Activated T-cell treated with anti-CD3 and anti-CD28 coated beads for 1 hour (primary cell): ENCODE measurements around the gene CGNL1.

Experiments
- DNase-seq: peaks from one replicate; pipeline ENCODE4 v3.0.0-alpha.2; 2020; ENCODE audit warnings: low read depth

The CGNL1 gene

GRCh38 chr15:57375827-57376695, at the start of gene CGNL1:
TSS of gene CGNL1 (plus strand) at chr15:57376505. CDS start at chr15:57438000, 61,495 bp downstream.
- no peak for DNase-seq

- no peak for DNase-seq
These were observed 48.3 kb upstream of the CGNL1 start for GRCh38 chr15:57327985-57328471.

- no peak for DNase-seq
These were observed 47.8 kb upstream of the CGNL1 start for GRCh38 chr15:57328479-57328878.

- DNase-seq: no peak
These were observed 47.4 kb upstream of the CGNL1 start for GRCh38 chr15:57328897-57329296.

- no peak for DNase-seq
These were observed 46.5 kb upstream of the CGNL1 start for GRCh38 chr15:57329582-57330367.

- no peak for DNase-seq
These were observed 45.5 kb upstream of the CGNL1 start for GRCh38 chr15:57330619-57331340.

- DNase-seq: no peak
These were observed 44.0 kb upstream of the CGNL1 start for GRCh38 chr15:57332326-57332725.

- no peak for DNase-seq
These were observed 42.8 kb upstream of the CGNL1 start for GRCh38 chr15:57333487-57333886.

GRCh38 chr15:57334257-57334656, 42.0 kb upstream of the CGNL1 start:
- no peak for DNase-seq

GRCh38 chr15:57335293-57335715, 41.0 kb upstream of the CGNL1 start:
- DNase-seq: no peak

- no peak for DNase-seq
These were observed 40.6 kb upstream of the CGNL1 start for GRCh38 chr15:57335719-57336118.

GRCh38 chr15:57337868-57338411, 38.4 kb upstream of the CGNL1 start:
- no peak for DNase-seq

- DNase-seq: no peak
These were observed 37.0 kb upstream of the CGNL1 start for GRCh38 chr15:57339321-57339720.

- peak; percentile 6 for DNase-seq
These were observed 35.5 kb upstream of the CGNL1 start for GRCh38 chr15:57340682-57341259.

- no peak for DNase-seq
These were observed 33.3 kb upstream of the CGNL1 start for GRCh38 chr15:57343048-57343447.

- DNase-seq: no peak
These were observed 32.8 kb upstream of the CGNL1 start for GRCh38 chr15:57343498-57343897.

- DNase-seq: no peak
These were observed 32.0 kb upstream of the CGNL1 start for GRCh38 chr15:57344282-57344681.

GRCh38 chr15:57345584-57345983, 30.7 kb upstream of the CGNL1 start:
- no peak for DNase-seq

GRCh38 chr15:57348081-57348480, 28.2 kb upstream of the CGNL1 start:
- no peak for DNase-seq

- no peak for DNase-seq
These were observed 23.6 kb upstream of the CGNL1 start for GRCh38 chr15:57352535-57353316.

- no peak for DNase-seq
These were observed 22.9 kb upstream of the CGNL1 start for GRCh38 chr15:57353317-57353804.
